Measurements from ENCODE around the gene CAPN5.

CAPN5 gene

GRCh38 chr11:77121096-77121640 is 54.4 kb downstream of the CAPN5 start:
- H2BK120ac ChIP-seq (ENCODE audit: low read depth, low read length) = no peak overlapping the region

GRCh38 chr11:77121876-77122575 is 55.3 kb downstream of the CAPN5 start:
- DNase-seq (ENCODE audit: low spot score) = no peak
- H2BK15ac ChIP-seq (ENCODE audit: low read length) = no peak overlapping the region
- no peak overlapping the region for H2AFZ ChIP-seq (ENCODE audit: low read length)
- H4K8ac ChIP-seq (ENCODE audit: low read depth, low read length) = no peak overlapping the region
- no CpG with 5 or more reads among the region's 8 CpGs for WGBS, 2 donors (ENCODE audit: extremely low coverage in 2 of 2, insufficient read length in 2 of 2, insufficient replicate concordance in 1 of 2)
- H2BK120ac ChIP-seq (ENCODE audit: low read depth, low read length) = no peak overlapping the region
- H3K4me1 ChIP-seq (ENCODE audit: control insufficient read depth in 2 of 2, insufficient read depth in 1 of 2, low read depth in 1 of 2, low read length in 2 of 2) = peaks cover 2 to 5% of the 10 kb centered on the region in 2 donors
- H3K27me3 ChIP-seq (ENCODE audit: control insufficient read depth in 3 of 3, insufficient read depth in 3 of 3, low read depth in 1 of 3, low read length in 3 of 3) = no peaks in the 10 kb centered on the region
- peaks cover 1% of the 10 kb centered on the region for H3K79me1 ChIP-seq (ENCODE audit: low read depth, low read length)
- no peaks in the 10 kb centered on the region for H3K9me3 ChIP-seq (replicated peaks in 1 of 2; ENCODE audit: control insufficient read depth in 2 of 2, insufficient read depth in 1 of 2, low read depth in 1 of 2, low read length in 2 of 2)
- H2BK5ac ChIP-seq (ENCODE audit: low read length) = no peak overlapping the region
- no peak overlapping the region for H3K27ac ChIP-seq (replicated peaks; ENCODE audit: low read length)
- H3K9ac ChIP-seq (ENCODE audit: low read depth, low read length, poor library complexity) = no peak overlapping the region
- H3K4me2 ChIP-seq (ENCODE audit: insufficient read depth, low read length, poor library complexity, severe bottlenecking) = no peak overlapping the region
- no peak overlapping the region for H3K4ac ChIP-seq (ENCODE audit: low read length)
- no peak overlapping the region for H3K23ac ChIP-seq (ENCODE audit: low read depth, low read length, poor library complexity)
- no peak overlapping the region for H2AK5ac ChIP-seq (ENCODE audit: low read depth, low read length)
- no peak overlapping the region for H3K18ac ChIP-seq (ENCODE audit: low read length)
- peak overlapping the region in 1 of 2 donors; percentile 25 for H3K4me3 ChIP-seq (ENCODE audit: low read length in 2 of 2)
- no peak overlapping the region for H2BK12ac ChIP-seq (ENCODE audit: low read length)
- no peak overlapping the region for H3K14ac ChIP-seq (ENCODE audit: low read length)
- H4K91ac ChIP-seq (ENCODE audit: low read depth, low read length, poor library complexity) = no peak overlapping the region
- H3K36me3 ChIP-seq (replicated peaks in 1 of 2; ENCODE audit: control insufficient read depth in 2 of 2, insufficient read depth in 2 of 2, low read length in 2 of 2) = peaks cover 0 to 84% of the 10 kb centered on the region in 2 donors

More at GRCh38 chr11:77121096-77121640, 54.4 kb downstream of the CAPN5 start:
- Histone ChIP-seq H4K91ac (ENCODE audit: low read depth, low read length, poor library complexity) (no peak overlapping the region), H3K4me3 (ENCODE audit: low read length in 2 of 2) (no peak overlapping the region), H4K8ac (ENCODE audit: low read depth, low read length) (no peak overlapping the region), H3K4ac (ENCODE audit: low read length) (no peak overlapping the region), H3K9me3 (replicated peaks in 1 of 2; ENCODE audit: control insufficient read depth in 2 of 2, insufficient read depth in 1 of 2, low read depth in 1 of 2, low read length in 2 of 2) (no peaks in the 10 kb centered on the region), H3K9ac (ENCODE audit: low read depth, low read length, poor library complexity) (peak overlapping the region; percentile 63), H3K27ac (replicated peaks; ENCODE audit: low read length) (no peak overlapping the region), H3K4me2 (ENCODE audit: insufficient read depth, low read length, poor library complexity, severe bottlenecking) (no peak overlapping the region), H2AK5ac (ENCODE audit: low read depth, low read length) (no peak overlapping the region), H3K79me1 (ENCODE audit: low read depth, low read length) (peaks cover 1% of the 10 kb centered on the region), H3K36me3 (replicated peaks in 1 of 2; ENCODE audit: control insufficient read depth in 2 of 2, insufficient read depth in 2 of 2, low read length in 2 of 2) (peaks cover 0 to 92% of the 10 kb centered on the region in 2 donors), H3K4me1 (ENCODE audit: control insufficient read depth in 2 of 2, insufficient read depth in 1 of 2, low read depth in 1 of 2, low read length in 2 of 2) (peaks cover 0 to 7% of the 10 kb centered on the region in 2 donors), H3K18ac (ENCODE audit: low read length) (no peak overlapping the region), H2BK5ac (ENCODE audit: low read length) (peak overlapping the region; percentile 85), H2AFZ (ENCODE audit: low read length) (no peak overlapping the region), H3K14ac (ENCODE audit: low read length) (no peak overlapping the region), H2BK12ac (ENCODE audit: low read length) (no peak overlapping the region), H3K27me3 (ENCODE audit: control insufficient read depth in 3 of 3, insufficient read depth in 3 of 3, low read depth in 1 of 3, low read length in 3 of 3) (no peaks in the 10 kb centered on the region), H2BK15ac (ENCODE audit: low read length) (peak overlapping the region; percentile 9), H3K23ac (ENCODE audit: low read depth, low read length, poor library complexity) (no peak overlapping the region)
- no CpG with 5 or more reads among the region's 10 CpGs for WGBS, 2 donors (ENCODE audit: extremely low coverage in 2 of 2, insufficient read length in 2 of 2, insufficient replicate concordance in 1 of 2)
- no peak for DNase-seq (ENCODE audit: low spot score)

GRCh38 chr11:77122576-77123212 is 55.9 kb downstream of the CAPN5 start:
- no peak overlapping the region for H2BK12ac ChIP-seq (ENCODE audit: low read length)
- WGBS, 2 donors (ENCODE audit: extremely low coverage in 2 of 2, insufficient read length in 2 of 2, insufficient replicate concordance in 1 of 2) = no CpG with 5 or more reads among the region's 7 CpGs
- H3K18ac ChIP-seq (ENCODE audit: low read length) = peak overlapping the region; percentile 3

DNA sequence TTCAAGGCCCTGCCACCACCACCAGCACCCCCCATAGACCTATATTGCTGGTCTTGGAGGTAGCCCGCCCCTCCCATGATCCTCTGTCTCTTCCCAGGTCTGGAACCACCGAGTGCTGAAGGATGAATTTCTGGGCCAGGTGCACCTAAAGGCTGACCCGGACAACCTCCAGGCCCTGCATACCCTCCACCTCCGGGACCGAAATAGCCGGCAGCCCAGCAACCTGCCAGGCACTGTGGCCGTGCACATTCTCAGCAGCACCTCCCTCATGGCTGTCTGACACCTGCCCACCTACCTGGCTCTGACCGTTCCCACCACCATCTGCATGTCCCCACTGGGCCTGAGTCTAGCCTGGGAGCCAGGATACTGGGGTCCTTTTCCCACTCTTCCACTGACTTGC is 56.8 kb downstream of the CAPN5 start:
- H2BK5ac ChIP-seq (ENCODE audit: low read length) = no peak overlapping the region
- peaks cover 1% of the 10 kb centered on the region for H3K79me1 ChIP-seq (ENCODE audit: low read depth, low read length)
- H3K27ac ChIP-seq (replicated peaks; ENCODE audit: low read length) = no peak overlapping the region
- H3K18ac ChIP-seq (ENCODE audit: low read length) = no peak overlapping the region
- no peak overlapping the region for H3K4me3 ChIP-seq (ENCODE audit: low read length in 2 of 2)
- no CpG with 5 or more reads among the region's 8 CpGs for WGBS, 2 donors (ENCODE audit: extremely low coverage in 2 of 2, insufficient read length in 2 of 2, insufficient replicate concordance in 1 of 2)
- no peak overlapping the region for H3K14ac ChIP-seq (ENCODE audit: low read length)
- no peak overlapping the region for H2BK120ac ChIP-seq (ENCODE audit: low read depth, low read length)
- H3K9ac ChIP-seq (ENCODE audit: low read depth, low read length, poor library complexity) = no peak overlapping the region
- no peak overlapping the region for H3K4me2 ChIP-seq (ENCODE audit: insufficient read depth, low read length, poor library complexity, severe bottlenecking)
- no peak overlapping the region for H2AK5ac ChIP-seq (ENCODE audit: low read depth, low read length)
- H3K9me3 ChIP-seq (replicated peaks in 1 of 2; ENCODE audit: control insufficient read depth in 2 of 2, insufficient read depth in 1 of 2, low read depth in 1 of 2, low read length in 2 of 2) = no peaks in the 10 kb centered on the region
- H3K23ac ChIP-seq (ENCODE audit: low read depth, low read length, poor library complexity) = peak overlapping the region; percentile 25
- H3K36me3 ChIP-seq (replicated peaks in 1 of 2; ENCODE audit: control insufficient read depth in 2 of 2, insufficient read depth in 2 of 2, low read length in 2 of 2) = peaks cover 0 to 69% of the 10 kb centered on the region in 2 donors
- H3K27me3 ChIP-seq (ENCODE audit: control insufficient read depth in 3 of 3, insufficient read depth in 3 of 3, low read depth in 1 of 3, low read length in 3 of 3) = no peaks in the 10 kb centered on the region
- no peak overlapping the region for H3K4ac ChIP-seq (ENCODE audit: low read length)
- peaks cover 7 to 12% of the 10 kb centered on the region in 2 donors for H3K4me1 ChIP-seq (ENCODE audit: control insufficient read depth in 2 of 2, insufficient read depth in 1 of 2, low read depth in 1 of 2, low read length in 2 of 2)
- no peak overlapping the region for H4K91ac ChIP-seq (ENCODE audit: low read depth, low read length, poor library complexity)
- H2BK15ac ChIP-seq (ENCODE audit: low read length) = no peak overlapping the region
- no peak overlapping the region for H2BK12ac ChIP-seq (ENCODE audit: low read length)
- DNase-seq (ENCODE audit: low spot score) = no peak
- no peak overlapping the region for H2AFZ ChIP-seq (ENCODE audit: low read length)
- no peak overlapping the region for H4K8ac ChIP-seq (ENCODE audit: low read depth, low read length)

More at GRCh38 chr11:77122576-77123212, 55.9 kb downstream of the CAPN5 start:
- Histone ChIP-seq H4K8ac (ENCODE audit: low read depth, low read length) (no peak overlapping the region), H3K27ac (replicated peaks; ENCODE audit: low read length) (no peak overlapping the region), H3K9me3 (replicated peaks in 1 of 2; ENCODE audit: control insufficient read depth in 2 of 2, insufficient read depth in 1 of 2, low read depth in 1 of 2, low read length in 2 of 2) (no peaks in the 10 kb centered on the region), H3K36me3 (replicated peaks in 1 of 2; ENCODE audit: control insufficient read depth in 2 of 2, insufficient read depth in 2 of 2, low read length in 2 of 2) (peaks cover 0 to 78% of the 10 kb centered on the region in 2 donors), H2AK5ac (ENCODE audit: low read depth, low read length) (no peak overlapping the region), H3K4me1 (ENCODE audit: control insufficient read depth in 2 of 2, insufficient read depth in 1 of 2, low read depth in 1 of 2, low read length in 2 of 2) (peaks cover 4% of the 10 kb centered on the region in 2 donors), H4K91ac (ENCODE audit: low read depth, low read length, poor library complexity) (no peak overlapping the region), H2BK5ac (ENCODE audit: low read length) (no peak overlapping the region), H3K4ac (ENCODE audit: low read length) (no peak overlapping the region), H3K4me3 (ENCODE audit: low read length in 2 of 2) (no peak overlapping the region), H3K9ac (ENCODE audit: low read depth, low read length, poor library complexity) (no peak overlapping the region), H3K27me3 (ENCODE audit: control insufficient read depth in 3 of 3, insufficient read depth in 3 of 3, low read depth in 1 of 3, low read length in 3 of 3) (no peaks in the 10 kb centered on the region), H3K23ac (ENCODE audit: low read depth, low read length, poor library complexity) (no peak overlapping the region), H3K4me2 (ENCODE audit: insufficient read depth, low read length, poor library complexity, severe bottlenecking) (no peak overlapping the region), H3K14ac (ENCODE audit: low read length) (no peak overlapping the region), H2BK15ac (ENCODE audit: low read length) (no peak overlapping the region), H2BK120ac (ENCODE audit: low read depth, low read length) (no peak overlapping the region), H3K79me1 (ENCODE audit: low read depth, low read length) (peaks cover 1% of the 10 kb centered on the region), H2AFZ (ENCODE audit: low read length) (no peak overlapping the region)
- DNase-seq (ENCODE audit: low spot score) = no peak

Measured in neuronal stem cell (in vitro differentiated cells).